ENCODE measurements around the gene AKR1D1.

DNA sequence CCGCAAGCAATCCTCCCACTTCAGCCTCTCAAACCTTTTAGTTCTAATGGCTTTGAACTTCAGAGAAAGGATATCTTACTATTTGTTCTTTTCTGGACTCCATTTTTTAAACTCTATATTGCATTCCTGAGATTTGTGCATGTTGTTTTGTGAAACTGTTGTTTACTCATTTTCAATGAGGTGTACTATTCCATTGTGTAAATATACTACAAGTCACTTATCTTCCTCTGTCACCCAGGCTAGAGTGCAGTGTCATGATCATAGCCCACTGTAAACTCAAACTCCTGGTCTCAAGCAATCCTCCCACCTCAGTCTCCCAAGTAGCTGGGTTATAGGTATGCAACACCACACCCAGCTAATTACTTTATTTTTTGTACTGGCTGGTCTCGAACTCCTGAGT lies 31.4 kb upstream of the AKR1D1 start:
- TF ChIP-seq CTCF (conservative IDR thresholded peaks at IDR 0.05 in 1 of 2, IDR thresholded peaks at IDR 0.05 in 1 of 2; ENCODE audit: low read depth in 1 of 2, low read length in 2 of 2) (no peak), EZH2 (IDR thresholded peaks at IDR 0.05; ENCODE audit: low read length, missing control alignments) (no peak)
